ENCODE data around the gene NEK10.

DNA sequence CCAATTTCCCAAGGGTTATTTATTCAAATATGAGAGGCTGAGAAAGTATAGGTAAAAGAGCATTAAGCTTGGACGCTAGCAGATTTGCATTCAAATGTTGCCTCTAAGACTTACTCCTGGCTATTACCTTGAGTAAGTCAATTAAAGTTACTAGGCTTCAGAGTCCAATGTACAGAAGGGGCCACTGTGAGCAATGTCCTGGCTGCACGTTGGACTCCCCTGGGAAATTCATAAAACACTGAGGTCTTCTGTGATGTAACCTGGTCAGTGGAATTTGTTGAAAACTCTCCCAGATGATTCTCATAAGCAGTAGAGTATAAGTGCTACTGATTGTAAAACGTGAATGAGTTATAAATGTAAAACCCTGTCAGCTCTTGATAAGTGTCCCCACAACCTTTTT, 295.3 kb downstream of the NEK10 start:
- TF ChIP-seq CTCF (IDR thresholded peaks at IDR 0.05; ENCODE audit: extremely low read depth in 1 of 2, insufficient read depth in 1 of 2, low read depth in 1 of 2, low read length in 2 of 2) (no peak), EZH2 (IDR thresholded peaks at IDR 0.05; ENCODE audit: borderline replicate concordance, low read depth, low read length, severe bottlenecking) (no peak), POLR2A (IDR thresholded peaks at IDR 0.05; ENCODE audit: low read depth, low read length) (no peak)
